Fibroblast of pulmonary artery (primary cell): ENCODE results near the gene BRWD1.

Experiments
- DNase-seq: peaks from one replicate; pipeline ENCODE4 v3.0.0-alpha.2; 2010; ENCODE audit warnings: low read depth
- H3K4me3 ChIP-seq: replicated peaks from 2 replicates; pipeline ENCODE4 v1.5.1; 2011; ENCODE audit warnings: low read depth, mild to moderate bottlenecking, control low read depth, low read length, moderate library complexity
- CTCF ChIP-seq: IDR thresholded peaks from 2 replicates; pipeline ENCODE4 v1.5.1; 2011; ENCODE audit warnings: mild to moderate bottlenecking, control low read depth, low read length, inconsistent platforms; ENCODE audit errors: missing control alignments

Gene BRWD1

GRCh38 chr21:39282911-39283310 is 30.5 kb downstream of the BRWD1 start:
- H3K4me3 ChIP-seq = no peak overlapping the region
- no peak for TF ChIP-seq CTCF
- DNase-seq = no peak

GRCh38 chr21:39281853-39282252 is 31.6 kb downstream of the BRWD1 start:
- DNase-seq = no peak
- H3K4me3 ChIP-seq = no peak overlapping the region
- TF ChIP-seq CTCF = no peak

GRCh38 chr21:39281207-39281606 is 32.2 kb downstream of the BRWD1 start:
- TF ChIP-seq CTCF = no peak
- DNase-seq = no peak
- no peak overlapping the region for H3K4me3 ChIP-seq

GRCh38 chr21:39269620-39270019 is 43.8 kb downstream of the BRWD1 start:
- no peak overlapping the region for H3K4me3 ChIP-seq
- DNase-seq = no peak
- no peak for TF ChIP-seq CTCF

GRCh38 chr21:39265603-39266002 is 47.8 kb downstream of the BRWD1 start:
- no peak overlapping the region for H3K4me3 ChIP-seq
- no peak for DNase-seq
- TF ChIP-seq CTCF = no peak

GRCh38 chr21:39263372-39263771 is 50.1 kb downstream of the BRWD1 start:
- TF ChIP-seq CTCF = no peak
- no peak overlapping the region for H3K4me3 ChIP-seq
- peak; percentile 32 for DNase-seq

- no peak overlapping the region for H3K4me3 ChIP-seq
- no peak for TF ChIP-seq CTCF
- no peak for DNase-seq
Observed at GRCh38 chr21:39258207-39258606, 55.2 kb downstream of the BRWD1 start.
